SU-DHL-6 (cell line): ENCODE measurements around the gene UCK2.

Experiments
- H2AFZ ChIP-seq: fragments of 200-600 bp; sonication (generic); 2 replicates; pipeline ENCODE4 v1.6.1; 2014; ENCODE audit warnings: low read depth, mild to moderate bottlenecking, moderate library complexity, mixed read lengths, antibody characterized with exemption, low read length; ENCODE audit not compliant: severe bottlenecking
- H3F3A ChIP-seq: fragments of 200-600 bp; shearing (Covaris generic); 2 replicates; pipeline ENCODE4 v1.6.0; 2016; ENCODE audit warnings: antibody characterized with exemption, mild to moderate bottlenecking; ENCODE audit not compliant: insufficient read depth
- H3K27ac ChIP-seq: fragments of 200-600 bp; sonication (generic); 2 replicates; pipeline ENCODE4 v1.5.1; 2016; ENCODE audit warnings: low read depth, mild to moderate bottlenecking, low read length, moderate library complexity, mixed read lengths
- H3K27me3 ChIP-seq: fragments of 200-600 bp; sonication (generic), shearing (Covaris generic); 2 replicates; pipeline ENCODE4 v1.6.0; 2014; ENCODE audit warnings: mild to moderate bottlenecking, low read length
- H3K36me3 ChIP-seq: fragments of 200-600 bp; sonication (generic); 2 replicates; pipeline ENCODE4 v1.6.1; 2014; ENCODE audit warnings: mild to moderate bottlenecking, low read length, mixed read lengths
- H3K4me2 ChIP-seq: fragments of 300-600, 200-600 bp; shearing (Covaris generic), sonication (generic); 2 replicates; pipeline ENCODE4 v1.6.0; 2014; ENCODE audit warnings: low read length, low read depth, mild to moderate bottlenecking; ENCODE audit not compliant: poor library complexity, severe bottlenecking
- H3K4me3 ChIP-seq: fragments of 200-600 bp; sonication (generic); 2 replicates; pipeline ENCODE4 v1.5.1; 2014; ENCODE audit warnings: antibody characterized with exemption, low read length, mild to moderate bottlenecking, mixed read lengths; ENCODE audit not compliant: insufficient read depth, poor library complexity, severe bottlenecking
- H3K79me2 ChIP-seq: fragments of 200-600 bp; sonication (generic); 2 replicates; pipeline ENCODE4 v1.6.1; 2014; ENCODE audit warnings: mild to moderate bottlenecking, low read length, moderate library complexity; ENCODE audit not compliant: insufficient read depth
- H3K9ac ChIP-seq: fragments of 200-600 bp; sonication (generic); 2 replicates; pipeline ENCODE4 v1.7.0; 2014; ENCODE audit warnings: mild to moderate bottlenecking, low read length
- H3K9me2 ChIP-seq: fragments of 200-600 bp; sonication (generic); replicated peaks from 2 replicates; pipeline ENCODE4 v1.6.1; 2014; ENCODE audit warnings: low read length; ENCODE audit not compliant: insufficient read depth
- H3K9me3 ChIP-seq: fragments of 200-600 bp; sonication (generic); 2 replicates; pipeline ENCODE4 v1.6.1; 2014; ENCODE audit warnings: low read length, mixed read lengths; ENCODE audit not compliant: insufficient read depth
- H4K20me1 ChIP-seq: fragments of 200-600 bp; sonication (generic); 2 replicates; pipeline ENCODE4 v1.6.1; 2014; ENCODE audit warnings: low read depth, mild to moderate bottlenecking, antibody characterized with exemption, low read length, moderate library complexity, mixed read lengths
- CTCF ChIP-seq: fragments of 200-600 bp; sonication (generic); IDR thresholded peaks from one replicate; pipeline ENCODE4 v1.5.1; 2017; ENCODE audit warnings: antibody characterized with exemption, mild to moderate bottlenecking, low read length, moderate library complexity; ENCODE audit not compliant: insufficient read depth, poor library complexity, severe bottlenecking
- EZH2phosphoT487 ChIP-seq: fragments of 200-600 bp; sonication (generic), shearing (Covaris generic); conservative IDR thresholded peaks from 2 replicates; pipeline ENCODE4 v1.6.1; 2018; ENCODE audit warnings: mild to moderate bottlenecking, antibody characterized with exemption, low read length, moderate library complexity, mixed read lengths

The UCK2 gene

GRCh38 chr1:165947797-165948455, 120.5 kb downstream of the UCK2 start:
- no peaks in the 10 kb centered on the region for H3K27me3 ChIP-seq
- H4K20me1 ChIP-seq: no peaks in the 10 kb centered on the region
- no peak overlapping the region for H3K4me2 ChIP-seq
- no peaks in the 10 kb centered on the region for H3F3A ChIP-seq
- H3K9me3 ChIP-seq: no peaks in the 10 kb centered on the region
- H2AFZ ChIP-seq: no peak overlapping the region
- H3K4me3 ChIP-seq: no peak overlapping the region
- no peak overlapping the region for H3K27ac ChIP-seq
- H3K36me3 ChIP-seq: no peaks in the 10 kb centered on the region
- no peaks in the 10 kb centered on the region for H3K9me2 ChIP-seq
- H3K9ac ChIP-seq: no peak overlapping the region
- no peak for TF ChIP-seq CTCF
- TF ChIP-seq EZH2phosphoT487: no peak
- no peaks in the 10 kb centered on the region for H3K79me2 ChIP-seq

GRCh38 chr1:165949335-165950130, 122.1 kb downstream of the UCK2 start:
- H3K9me3 ChIP-seq: no peaks in the 10 kb centered on the region
- no peak for TF ChIP-seq CTCF
- TF ChIP-seq EZH2phosphoT487: no peak
- no peak overlapping the region for H3K4me2 ChIP-seq
- H3K79me2 ChIP-seq: no peaks in the 10 kb centered on the region
- H2AFZ ChIP-seq: no peak overlapping the region
- H3K27me3 ChIP-seq: no peaks in the 10 kb centered on the region
- no peak overlapping the region for H3K27ac ChIP-seq
- H4K20me1 ChIP-seq: no peaks in the 10 kb centered on the region
- no peaks in the 10 kb centered on the region for H3K9me2 ChIP-seq
- no peaks in the 10 kb centered on the region for H3K36me3 ChIP-seq
- no peak overlapping the region for H3K4me3 ChIP-seq
- H3K9ac ChIP-seq: no peak overlapping the region
- H3F3A ChIP-seq: no peaks in the 10 kb centered on the region

- no peaks in the 10 kb centered on the region for H4K20me1 ChIP-seq
- no peaks in the 10 kb centered on the region for H3K79me2 ChIP-seq
- H3K9me2 ChIP-seq: no peaks in the 10 kb centered on the region
- H3K36me3 ChIP-seq: no peaks in the 10 kb centered on the region
- H2AFZ ChIP-seq: no peak overlapping the region
- H3K27ac ChIP-seq: no peak overlapping the region
- TF ChIP-seq EZH2phosphoT487 (no peak), CTCF (no peak)
- H3K4me3 ChIP-seq: no peak overlapping the region
- no peaks in the 10 kb centered on the region for H3K9me3 ChIP-seq
- no peak overlapping the region for H3K9ac ChIP-seq
- H3K27me3 ChIP-seq: no peaks in the 10 kb centered on the region
- no peaks in the 10 kb centered on the region for H3F3A ChIP-seq
- H3K4me2 ChIP-seq: no peak overlapping the region
Measured at GRCh38 chr1:165954940-165955339, 127.5 kb downstream of the UCK2 start.
